Lower leg skin (tissue), 4 donors: ENCODE data around the gene HDAC4. TPM values are rescaled to one million over a fixed set of nuclear protein-coding genes. Genes with fewer than 3 reads are reported as not detected.

ENCODE experiments used
- DNase-seq, 2 donors: peaks; one replicate each; pipeline ENCODE4 v3.0.0-alpha.2; 2019; ENCODE audit warnings: low spot score in 2 of 2
- H3K4me3 ChIP-seq: fragments of 200-600 bp; sonication (generic); 2 replicates; pipeline ENCODE4 v1.5.1; 2017; ENCODE audit warnings: mild to moderate bottlenecking, low read depth; ENCODE audit not compliant: poor library complexity, severe bottlenecking
- CTCF ChIP-seq, 3 donors: fragments of 450-650 bp; IDR thresholded peaks; one replicate each; pipeline ENCODE4 v1.5.1; 2016; ENCODE audit warnings: antibody characterized with exemption in 3 of 3, mild to moderate bottlenecking in 3 of 3, moderate library complexity in 2 of 3
- POLR2A ChIP-seq, 2 donors: fragments of 450-650 bp; IDR thresholded peaks; one replicate each; pipeline ENCODE4 v1.6.1; 2016 to 2017; ENCODE audit warnings: antibody characterized with exemption in 2 of 2, mild to moderate bottlenecking in 1 of 2, moderate library complexity in 1 of 2
- WGBS, 2 donors: methylation state at CpG; one replicate each; pipeline ENCODE4 v1.1.5; 2018; 5-methylcytosine and 5-hydroxymethylcytosine counted together
- intact Hi-C: fragments of 100-400 bp; cut with DNase I; formaldehyde crosslinking; loops from one replicate; pipeline ENCODE4 v1.15.0; 2023; ENCODE audit warnings: low total_unique reads
- total RNA-seq, 4 donors: library from RNA; depleted of rRNA; stranded (reverse); fragments of >200 nt; gene quantifications; one replicate each; pipeline ENCODE4 v1.1.0, GENCODE V29; 2016

HDAC4 gene
- total RNA-seq, 4 donors from 2014 or later = 27.4 to 85.5 (median 57.9) TPM

- intact Hi-C loops = no loop called here
- no peak for DNase-seq
- no peak for TF ChIP-seq POLR2A (IDR thresholded peaks at IDR 0.05)
- no peak for TF ChIP-seq CTCF (IDR thresholded peaks at IDR 0.05)
- WGBS, 2 donors = 84 to 91% methylated on average over 7 to 9 of the region's 9 CpGs
- H3K4me3 ChIP-seq = no peak overlapping the region
Observed at GRCh38 chr2:239106966-239107365, 293.9 kb downstream of the HDAC4 start.

GRCh38 chr2:239106314-239106908 lies 294.4 kb downstream of the HDAC4 start:
- no peak for TF ChIP-seq CTCF (IDR thresholded peaks at IDR 0.05)
- no peak for TF ChIP-seq POLR2A (IDR thresholded peaks at IDR 0.05)
- intact Hi-C loops = no loop called here
- 61 to 73% methylated on average over 11 of the region's 11 CpGs for WGBS, 2 donors
- no peak for DNase-seq
- H3K4me3 ChIP-seq = no peak overlapping the region

- WGBS, 2 donors = 69 to 83% methylated on average over 8 to 12 of the region's 12 CpGs
- no peak overlapping the region for H3K4me3 ChIP-seq
- TF ChIP-seq POLR2A (IDR thresholded peaks at IDR 0.05) = no peak
- no peak for TF ChIP-seq CTCF (IDR thresholded peaks at IDR 0.05)
- intact Hi-C loops = no loop called here
- no peak for DNase-seq
Observed at GRCh38 chr2:239105234-239105633, 295.6 kb downstream of the HDAC4 start.

GRCh38 chr2:239104800-239105199 lies 296.0 kb downstream of the HDAC4 start:
- WGBS, 2 donors = 93 to 96% methylated on average over 17 of the region's 17 CpGs
- no peak overlapping the region for H3K4me3 ChIP-seq
- TF ChIP-seq POLR2A (IDR thresholded peaks at IDR 0.05) (no peak), CTCF (IDR thresholded peaks at IDR 0.05) (no peak)
- no peak for DNase-seq
- intact Hi-C loops = no loop called here

- intact Hi-C loops = no loop called here
- TF ChIP-seq CTCF (IDR thresholded peaks at IDR 0.05) (no peak), POLR2A (IDR thresholded peaks at IDR 0.05) (no peak)
- DNase-seq = no peak
- 91 to 93% methylated on average over 27 to 29 of the region's 30 CpGs for WGBS, 2 donors
- H3K4me3 ChIP-seq = no peak overlapping the region
Observed at GRCh38 chr2:239103125-239104098, 297.4 kb downstream of the HDAC4 start.
